GM23338 (cell line): ENCODE data around the gene KMT2C.

Experiments used
- CREB1 ChIP-seq: fragments of 250-450 bp; sonication (Bioruptor Pico); IDR thresholded peaks from 2 replicates; pipeline ENCODE4 v1.5.0; 2020; ENCODE audit warnings: low read depth, mild to moderate bottlenecking, moderate library complexity
- CTCF ChIP-seq, 2 experiments: fragments of 200-600 bp in 1 of 2; sonication (generic) in 1 of 2; conservative IDR thresholded peaks; 2 replicates each; pipeline versions ENCODE4 v1.5.1 to v1.6.1; 2016 to 2017; ENCODE audit warnings: antibody characterized with exemption in 2 of 2, low read depth in 2 of 2, mild to moderate bottlenecking in 2 of 2, moderate library complexity in 1 of 2
- ETS1 ChIP-seq: IDR thresholded peaks from 2 replicates; pipeline ENCODE4 v1.6.1; 2016; ENCODE audit warnings: antibody characterized with exemption
- EZH2 ChIP-seq: fragments of 200-600 bp; sonication (generic); IDR thresholded peaks from one replicate; pipeline ENCODE4 v1.8.0; 2017; ENCODE audit warnings: antibody characterized with exemption, mild to moderate bottlenecking, low read depth; ENCODE audit not compliant: unreplicated experiment
- EZH2phosphoT487 ChIP-seq: fragments of 200-600 bp; sonication (generic); IDR thresholded peaks from one replicate; pipeline ENCODE4 v1.8.1; 2018; ENCODE audit warnings: antibody characterized with exemption; ENCODE audit not compliant: unreplicated experiment
- JUNB ChIP-seq: IDR thresholded peaks from one replicate; pipeline ENCODE4 v1.6.1; 2016; ENCODE audit warnings: antibody characterized with exemption; ENCODE audit not compliant: unreplicated experiment
- NANOG ChIP-seq: IDR thresholded peaks from 2 replicates; pipeline ENCODE4 v1.6.1; 2016; ENCODE audit warnings: antibody characterized with exemption, borderline replicate concordance
- POLR2AphosphoS5 ChIP-seq: IDR thresholded peaks from 2 replicates; pipeline ENCODE4 v1.6.1; 2016; ENCODE audit warnings: antibody characterized with exemption, low read depth
- REST ChIP-seq: IDR thresholded peaks from one replicate; pipeline ENCODE4 v1.6.1; 2018; ENCODE audit warnings: antibody characterized with exemption; ENCODE audit not compliant: unreplicated experiment
- STAT1 ChIP-seq: IDR thresholded peaks from one replicate; pipeline ENCODE4 v1.6.1; 2016; ENCODE audit warnings: antibody characterized with exemption; ENCODE audit not compliant: unreplicated experiment
- ZNF114 ChIP-seq: fragments of 250-450 bp; sonication (Bioruptor Pico); IDR thresholded peaks from 2 replicates; pipeline ENCODE4 v1.5.0; 2020; ENCODE audit warnings: mild to moderate bottlenecking, moderate library complexity
- ZNF331 ChIP-seq: fragments of 250-450 bp; sonication (Bioruptor Pico); IDR thresholded peaks from 2 replicates; pipeline ENCODE4 v1.5.0; 2020; ENCODE audit warnings: low read depth, mild to moderate bottlenecking, moderate library complexity
- ZNF462 ChIP-seq: fragments of 250-450 bp; sonication (Bioruptor Pico); IDR thresholded peaks from 2 replicates; pipeline ENCODE4 v1.5.0; 2020; ENCODE audit warnings: mild to moderate bottlenecking, moderate library complexity

- TF ChIP-seq CTCF (conservative IDR thresholded peaks at IDR 0.05; ENCODE audit: low read depth in 2 of 2) (no peak), EZH2 (no peak), EZH2phosphoT487 (no peak), CREB1 (CRISPR knock-in tag) (no peak), JUNB (no peak), POLR2AphosphoS5 (no peak), ETS1 (no peak), ZNF114 (CRISPR knock-in tag) (no peak), ZNF462 (CRISPR knock-in tag) (no peak), ZNF331 (CRISPR knock-in tag) (no peak), REST (no peak), STAT1 (no peak), NANOG (no peak)
These were observed 332.7 kb downstream of the KMT2C start for GRCh38 chr7:152103066-152103465.
